Caco-2 (cell line): ENCODE measurements around the gene CD46. TPM values are rescaled to one million over a fixed set of nuclear protein-coding genes. Genes with fewer than 3 reads are reported as not detected.

Experiments
- BruUV-seq: library from RNA; stranded (reverse); fragments of 400-500 nt; replicated peaks from 2 replicates; lab custom pipeline; 2021; lab: Mats Ljungman, UMichigan
- CTCF ChIA-PET: fragments of 300-600 bp; sonication (Branson Sonifier 250); formaldehyde crosslinking; loops from one replicate; lab custom pipeline; 2022; ENCODE audit warnings: antibody characterized with exemption; lab: Charles Lee
- POLR2A ChIA-PET: fragments of 300-600 bp; sonication (Branson Sonifier 250); formaldehyde crosslinking; loops from one replicate; lab custom pipeline; 2022; ENCODE audit warnings: antibody characterized with exemption; lab: Charles Lee
- DNase-seq, 2 experiments: peaks; one replicate each; pipeline versions ENCODE4 v3.0.0 to v3.0.0-alpha.2; 2020 to 2022
- H3K27me3 ChIP-seq: replicated peaks from 2 replicates; pipeline ENCODE4 v1.6.0; 2011; ENCODE audit warnings: low read length; ENCODE audit not compliant: control insufficient read depth, insufficient read depth
- H3K36me3 ChIP-seq: 2 replicates; pipeline ENCODE4 v1.5.1; 2011; ENCODE audit warnings: low read length; ENCODE audit not compliant: control insufficient read depth, insufficient read depth
- H3K4me1 ChIP-seq: fragments of 250-450 bp; sonication (Bioruptor Pico); 2 replicates; pipeline ENCODE4 v1.5.1; 2020; ENCODE audit warnings: mild to moderate bottlenecking
- H3K4me3 ChIP-seq: 2 replicates; pipeline ENCODE4 v1.5.1; 2011; ENCODE audit warnings: low read depth, mild to moderate bottlenecking, control low read depth, low read length
- H3K9me3 ChIP-seq: fragments of 250-450 bp; sonication (Bioruptor Pico); 2 replicates; pipeline ENCODE4 v1.5.1; 2020; ENCODE audit warnings: mild to moderate bottlenecking, moderate library complexity
- H3K27ac Mint-ChIP-seq: one replicate; pipeline ENCODE4 v1.8.0; 2022; ENCODE audit warnings: mixed read lengths; ENCODE audit not compliant: unreplicated experiment
- H3K27me3 Mint-ChIP-seq: one replicate; pipeline ENCODE4 v1.8.0; 2022; ENCODE audit warnings: mixed read lengths; ENCODE audit not compliant: insufficient read depth, unreplicated experiment
- H3K36me3 Mint-ChIP-seq: one replicate; pipeline ENCODE4 v1.8.0; 2022; ENCODE audit warnings: mild to moderate bottlenecking, mixed read lengths; ENCODE audit not compliant: insufficient read depth, unreplicated experiment
- H3K4me1 Mint-ChIP-seq: one replicate; pipeline ENCODE4 v1.8.0; 2022; ENCODE audit warnings: low read depth, mixed read lengths; ENCODE audit not compliant: unreplicated experiment
- H3K4me3 Mint-ChIP-seq: one replicate; pipeline ENCODE4 v1.8.0; 2022; ENCODE audit warnings: mild to moderate bottlenecking, moderate library complexity, mixed read lengths; ENCODE audit not compliant: unreplicated experiment
- H3K9me3 Mint-ChIP-seq: one replicate; pipeline ENCODE4 v1.8.0; 2022; ENCODE audit warnings: mixed read lengths; ENCODE audit not compliant: unreplicated experiment
- intact Hi-C: fragments of 100-400 bp; cut with micrococcal nuclease; formaldehyde crosslinking; loops from one replicate; pipeline ENCODE4 v1.10.0; 2022; ENCODE audit not compliant: unreplicated experiment
- total RNA-seq: library from RNA; stranded (reverse); gene quantifications from 2 replicates; pipeline ENCODE4 v1.2.3, GENCODE V29; 2022
- TF ChIP-seq, protein P1 (sequence below), 2 experiments: fragments of 200-600 bp in 1 of 2; IDR thresholded peaks; 1 replicate in 1 of 2; 2 replicates in 1 of 2; pipeline versions ENCODE4 v1.5.1 to v1.8.0; 2011 to 2022; ENCODE audit warnings: antibody characterized with exemption in 1 of 2, control low read depth in 1 of 2, inconsistent platforms in 1 of 2, low read depth in 1 of 2, low read length in 1 of 2, mild to moderate bottlenecking in 1 of 2, moderate library complexity in 1 of 2; ENCODE audit not compliant: insufficient read depth in 1 of 2, severe bottlenecking in 1 of 2, unreplicated experiment in 1 of 2

The CD46 gene
- total RNA-seq, 1 experiment from 2014 or later: 166 TPM

DNA sequence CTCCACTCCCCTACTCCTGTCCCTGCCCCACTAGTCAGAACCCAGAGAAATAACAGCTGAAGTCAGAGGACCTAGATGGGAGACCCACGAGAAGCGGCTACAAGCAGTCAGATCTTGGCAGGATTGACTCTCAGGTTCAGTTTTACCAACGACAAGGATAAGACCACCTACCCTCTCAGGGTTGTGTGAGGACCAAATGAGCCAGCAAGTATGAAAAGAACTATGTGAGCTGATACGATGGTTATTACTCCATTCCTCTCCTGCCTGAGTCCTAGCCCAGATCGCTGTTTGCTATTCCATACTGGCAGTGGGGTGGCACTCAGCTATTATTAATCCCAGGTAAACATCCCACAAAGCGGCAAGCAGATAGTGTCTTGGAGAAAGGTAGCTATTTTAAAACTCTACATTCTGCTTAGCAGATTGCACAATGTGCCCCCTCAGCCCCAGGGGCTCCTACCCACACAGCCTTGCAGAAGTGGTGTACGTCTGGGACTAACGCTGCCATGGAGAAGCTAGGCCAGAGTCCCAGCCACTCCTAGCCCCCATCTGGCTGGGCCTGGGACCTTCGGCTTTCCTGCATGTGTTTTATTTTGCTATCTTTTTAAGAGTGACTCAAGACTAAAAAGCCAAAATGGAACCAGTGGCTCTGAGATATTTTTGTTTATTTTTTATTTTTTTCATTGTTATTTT lies 58.9 kb downstream of the CD46 start:
- no peak for DNase-seq
- Mint-ChIP-seq H3K4me1 (peaks cover 25% of the 10 kb centered on the region), H3K27me3 (no peaks in the 10 kb centered on the region), H3K27ac (no peak overlapping the region), H3K36me3 (peaks cover 44% of the 10 kb centered on the region), H3K9me3 (no peaks in the 10 kb centered on the region), H3K4me3 (no peak overlapping the region)
- intact Hi-C loops: no loop called here
- Histone ChIP-seq H3K4me3 (no peak overlapping the region), H3K9me3 (no peaks in the 10 kb centered on the region), H3K4me1 (no peaks in the 10 kb centered on the region), H3K36me3 (peaks cover 5% of the 10 kb centered on the region), H3K27me3 (no peaks in the 10 kb centered on the region)
- ChIA-PET POLR2A (interaction anchor here (0.5 kb wide), 1 partner anchor 21 kb away, joined by 7 read pairs; no protein-coding TSS in a partner anchor), CTCF (interaction anchor here (0.5 to 2.6 kb wide), 4 partner anchors 14 to 1199 kb away, joined by 3 to 15 read pairs (median 3); partner anchors contain the start of gene EIF2D)
- no TSS peak for BruUV-seq
- TF ChIP-seq, protein P1, sequence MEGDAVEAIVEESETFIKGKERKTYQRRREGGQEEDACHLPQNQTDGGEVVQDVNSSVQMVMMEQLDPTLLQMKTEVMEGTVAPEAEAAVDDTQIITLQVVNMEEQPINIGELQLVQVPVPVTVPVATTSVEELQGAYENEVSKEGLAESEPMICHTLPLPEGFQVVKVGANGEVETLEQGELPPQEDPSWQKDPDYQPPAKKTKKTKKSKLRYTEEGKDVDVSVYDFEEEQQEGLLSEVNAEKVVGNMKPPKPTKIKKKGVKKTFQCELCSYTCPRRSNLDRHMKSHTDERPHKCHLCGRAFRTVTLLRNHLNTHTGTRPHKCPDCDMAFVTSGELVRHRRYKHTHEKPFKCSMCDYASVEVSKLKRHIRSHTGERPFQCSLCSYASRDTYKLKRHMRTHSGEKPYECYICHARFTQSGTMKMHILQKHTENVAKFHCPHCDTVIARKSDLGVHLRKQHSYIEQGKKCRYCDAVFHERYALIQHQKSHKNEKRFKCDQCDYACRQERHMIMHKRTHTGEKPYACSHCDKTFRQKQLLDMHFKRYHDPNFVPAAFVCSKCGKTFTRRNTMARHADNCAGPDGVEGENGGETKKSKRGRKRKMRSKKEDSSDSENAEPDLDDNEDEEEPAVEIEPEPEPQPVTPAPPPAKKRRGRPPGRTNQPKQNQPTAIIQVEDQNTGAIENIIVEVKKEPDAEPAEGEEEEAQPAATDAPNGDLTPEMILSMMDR (IDR thresholded peaks at IDR 0.05; ENCODE audit: insufficient read depth in 1 of 2, low read depth in 1 of 2, low read length in 1 of 2, severe bottlenecking in 1 of 2, unreplicated experiment in 1 of 2): no peak

DNA sequence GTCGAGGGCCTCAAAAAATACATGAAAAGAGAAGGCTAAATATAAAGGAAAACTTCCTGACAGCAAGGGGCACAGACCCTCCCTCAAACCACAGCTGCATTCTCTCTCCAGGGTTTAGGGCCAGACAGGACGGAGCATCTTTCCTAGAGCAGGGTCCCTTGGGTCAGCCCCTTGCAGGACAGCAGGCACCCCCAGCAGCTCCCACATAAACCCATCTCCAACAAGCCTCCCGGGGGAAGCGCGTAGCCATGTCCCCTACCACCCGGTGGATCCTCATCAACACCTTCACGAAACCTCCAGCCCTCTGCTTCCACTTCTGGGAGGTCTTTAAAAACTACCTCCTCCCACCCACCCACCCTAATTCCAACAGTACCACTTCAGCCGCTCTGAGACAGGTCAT lies 59.5 kb downstream of the CD46 start:
- peaks cover 5% of the 10 kb centered on the region for H3K36me3 ChIP-seq
- no TSS peak for BruUV-seq

More for the DNA sequence above, 59.5 kb downstream of the CD46 start:
- no peaks in the 10 kb centered on the region for H3K9me3 Mint-ChIP-seq
- no peaks in the 10 kb centered on the region for H3K27me3 ChIP-seq
- peaks cover 50% of the 10 kb centered on the region for H3K36me3 Mint-ChIP-seq
- H3K4me1 ChIP-seq: no peaks in the 10 kb centered on the region
- H3K4me3 Mint-ChIP-seq: no peak overlapping the region
- CTCF ChIA-PET: interaction anchor here (0.5 to 2.6 kb wide), 7 partner anchors 11 to 1199 kb away, joined by 3 to 15 read pairs (median 6); partner anchors contain the start of gene EIF2D
- intact Hi-C loops: no loop called here
- TF ChIP-seq, protein P1 (IDR thresholded peaks at IDR 0.05; ENCODE audit: insufficient read depth in 1 of 2, low read depth in 1 of 2, low read length in 1 of 2, severe bottlenecking in 1 of 2, unreplicated experiment in 1 of 2): no peak
- peaks cover 25% of the 10 kb centered on the region for H3K4me1 Mint-ChIP-seq
- no peak overlapping the region for H3K27ac Mint-ChIP-seq
- H3K9me3 ChIP-seq: no peaks in the 10 kb centered on the region
- H3K4me3 ChIP-seq: no peak overlapping the region
- DNase-seq: no peak
- H3K27me3 Mint-ChIP-seq: no peaks in the 10 kb centered on the region
- POLR2A ChIA-PET: interaction anchor here (0.5 kb wide), 1 partner anchor 22 kb away, joined by 7 read pairs; no protein-coding TSS in a partner anchor
